AG04450 (cell line): ENCODE results near the gene SNX32. TPM values are rescaled to one million over a fixed set of nuclear protein-coding genes. Genes with fewer than 3 reads are reported as not detected.

Experiments
- CTCF ChIA-PET: fragments of 300-600, 350-600 bp; formaldehyde crosslinking; extraction: SDS; loops from one replicate; lab custom pipeline; 2022; ENCODE audit warnings: antibody characterized with exemption, inconsistent platforms; lab: Charles Lee
- POLR2A ChIA-PET: fragments of 350-600 bp; formaldehyde crosslinking; extraction: SDS; loops from one replicate; lab custom pipeline; 2021; ENCODE audit warnings: antibody characterized with exemption, inconsistent platforms; lab: Yijun Ruan, JAX
- DNase-seq: peaks from one replicate; pipeline ENCODE4 v3.0.0-alpha.2; 2011; ENCODE audit warnings: low read depth, low spot score
- H3K27ac ChIP-seq: one replicate; pipeline ENCODE4 v1.5.1; 2012; ENCODE audit warnings: low read depth, low read length, control low read depth
- H3K27me3 ChIP-seq: one replicate; pipeline ENCODE4 v1.6.0; 2012; ENCODE audit warnings: low read length; ENCODE audit not compliant: control insufficient read depth, insufficient read depth
- H3K4me3 ChIP-seq: 2 replicates; pipeline ENCODE4 v1.5.1; 2011; ENCODE audit warnings: mild to moderate bottlenecking, low read depth, low read length, control low read depth
- H3K9me3 ChIP-seq: 2 replicates; pipeline ENCODE4 v1.5.1; 2012; ENCODE audit warnings: low read length; ENCODE audit not compliant: control insufficient read depth, insufficient read depth
- CTCF ChIP-seq: IDR thresholded peaks from 2 replicates; pipeline ENCODE4 v1.5.1; 2011; ENCODE audit warnings: low read depth, low read length, control low read depth, inconsistent platforms
- polyA plus RNA-seq: library from polyadenylated mRNA; depleted of rRNA; stranded (reverse); fragments of >200 nt; gene quantifications from 2 replicates; pipeline ENCODE4 v1.2.3, GENCODE V29; 2011

SNX32 gene
- polyA plus RNA-seq, 1 experiment: 0.30 TPM

GRCh38 chr11:65897020-65897471 is 63.3 kb downstream of the SNX32 start:
- H3K9me3 ChIP-seq: no peaks in the 10 kb centered on the region; the same call in 1 of the 2 replicates
- peak overlapping the region; percentile 68 for H3K27ac ChIP-seq
- TF ChIP-seq CTCF: no peak
- no peak for DNase-seq
- no peaks in the 10 kb centered on the region for H3K27me3 ChIP-seq
- CTCF ChIA-PET: interaction anchor here (0.5 to 5.1 kb wide), 3 partner anchors 8 to 159 kb away, joined by 4 to 34 read pairs (median 33); partner anchors contain the start of genes CCDC85B and FIBP
- H3K4me3 ChIP-seq: peak overlapping the region; percentile 96
- POLR2A ChIA-PET: interaction anchor here (0.7 to 6.7 kb wide), 5 partner anchors 7 to 50 kb away, joined by 4 to 153 read pairs (median 6); partner anchors contain the start of genes C11orf68, CCDC85B and FIBP

GRCh38 chr11:65898656-65899355 is 65.0 kb downstream of the SNX32 start:
- TF ChIP-seq CTCF: no peak
- Histone ChIP-seq H3K27me3 (no peaks in the 10 kb centered on the region), H3K9me3 (no peaks in the 10 kb centered on the region; the same call in 1 of the 2 replicates), H3K27ac (peak overlapping the region; percentile 97), H3K4me3 (peak overlapping the region; percentile 96)
- ChIA-PET POLR2A (interaction anchor here (0.6 to 6.7 kb wide), 8 partner anchors 9 to 284 kb away, joined by 3 to 153 read pairs (median 6); partner anchors contain the start of genes CCDC85B and FIBP), CTCF (interaction anchor here (1.0 to 5.1 kb wide), 7 partner anchors 10 to 124 kb away, joined by 3 to 34 read pairs (median 4); partner anchors contain the start of genes CCDC85B and FIBP)
- no peak for DNase-seq

GRCh38 chr11:65899356-65900124 is 65.8 kb downstream of the SNX32 start:
- ChIA-PET POLR2A (interaction anchor here (0.6 to 6.7 kb wide), 9 partner anchors 9 to 285 kb away, joined by 3 to 153 read pairs (median 5); partner anchors contain the start of genes C11orf68, CCDC85B, CFL1 and FIBP), CTCF (interaction anchor here (1.4 to 5.1 kb wide), 4 partner anchors 10 to 40 kb away, joined by 4 to 34 read pairs (median 32); partner anchors contain the start of genes CCDC85B and FIBP)
- DNase-seq: no peak
- H3K27ac ChIP-seq: peak overlapping the region; percentile 97
- H3K4me3 ChIP-seq: peak overlapping the region; percentile 96
- no peaks in the 10 kb centered on the region for H3K27me3 ChIP-seq
- no peaks in the 10 kb centered on the region; the same call in 1 of the 2 replicates for H3K9me3 ChIP-seq
- no peak for TF ChIP-seq CTCF

GRCh38 chr11:65900125-65900898 is 66.5 kb downstream of the SNX32 start, which contains the start of gene FOSL1:
Gene FOSL1, minus strand, starts transcription at chr11:65900388. Its CDS starts 49 bp downstream, at chr11:65900339.
- ChIA-PET POLR2A (interaction anchor here (0.6 to 6.7 kb wide), 12 partner anchors 10 to 1507 kb away, joined by 3 to 153 read pairs (median 4); partner anchors contain the start of genes C11orf68, CCDC85B, CFL1 and FIBP), CTCF (interaction anchor here (0.6 to 5.1 kb wide), 4 partner anchors 11 to 34 kb away, joined by 3 to 33 read pairs (median 19); partner anchors contain the start of genes CCDC85B and FIBP)
- no peaks in the 10 kb centered on the region; the same call in 1 of the 2 replicates for H3K9me3 ChIP-seq
- TF ChIP-seq CTCF: no peak
- peak; percentile 89 for DNase-seq
- H3K4me3 ChIP-seq: peak within 1 kb of the TSS; percentile 96
- no peaks in the 10 kb centered on the region for H3K27me3 ChIP-seq
- H3K27ac ChIP-seq: peak within 1 kb of the TSS; percentile 97
